HG03196 (cell line): ENCODE results near the gene DNAJB2.
"Not testable (repeated sequence)": the region's sequence is repeated elsewhere in the genome, so short reads cannot be mapped to it uniquely, and the experiment has no call there.

ENCODE experiments used
- ATAC-seq: cut with Tn5 transposase; IDR thresholded peaks from one replicate; pipeline ENCODE4 v1.9.1; 2021; ENCODE audit not compliant: unreplicated experiment

Gene DNAJB2

DNA sequence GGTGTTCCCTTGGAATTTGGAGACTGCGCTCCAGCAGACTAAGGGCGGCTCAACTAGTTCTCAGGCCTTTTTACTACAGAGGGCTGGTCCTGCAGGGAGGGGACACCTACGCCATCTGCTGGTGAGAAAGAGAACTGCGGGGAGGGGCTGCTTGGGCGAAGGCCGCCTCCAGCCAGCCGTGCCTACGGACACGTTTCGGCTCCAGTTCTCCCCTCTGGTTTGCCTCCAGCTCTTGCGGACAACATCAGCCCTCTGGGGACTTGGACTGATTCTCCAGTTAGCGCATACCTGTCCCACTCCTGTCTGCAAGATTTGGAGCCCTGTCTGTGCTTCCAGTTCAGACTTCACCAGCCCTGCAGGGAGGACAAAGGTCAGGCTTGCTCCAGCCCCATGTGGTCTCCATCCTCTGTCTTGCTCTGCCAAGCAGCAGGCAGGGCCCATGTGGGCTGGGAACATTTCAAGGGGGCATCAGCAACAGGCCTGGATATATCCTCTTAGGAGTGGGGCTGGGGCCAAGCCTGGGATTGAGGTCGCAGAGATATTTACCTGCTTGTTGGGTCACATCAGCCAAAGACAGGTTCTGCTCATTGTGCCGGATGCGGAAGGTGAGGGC, 19.7 kb downstream of the DNAJB2 start:
- peak; percentile 41 for ATAC-seq

DNA sequence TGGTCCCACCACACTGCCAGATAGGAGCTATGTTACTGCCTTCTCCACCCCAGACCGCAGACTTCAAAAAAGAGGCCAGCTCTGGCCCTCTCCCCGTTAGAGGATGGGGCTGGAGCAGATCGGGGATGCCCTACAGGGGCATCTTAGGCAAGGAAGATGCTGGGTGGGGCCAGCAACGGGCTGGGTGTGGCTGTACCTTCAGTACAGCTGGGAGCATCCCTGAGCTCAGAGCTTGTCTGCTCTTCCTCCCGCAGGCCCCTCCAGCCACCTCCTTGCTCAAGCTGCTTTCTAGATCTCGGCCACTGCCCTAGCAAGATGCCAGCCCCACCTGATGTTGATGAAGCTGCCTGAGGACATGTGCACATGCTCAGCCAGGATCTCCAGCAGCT, 20.2 kb downstream of the DNAJB2 start:
- no peak for ATAC-seq

DNA sequence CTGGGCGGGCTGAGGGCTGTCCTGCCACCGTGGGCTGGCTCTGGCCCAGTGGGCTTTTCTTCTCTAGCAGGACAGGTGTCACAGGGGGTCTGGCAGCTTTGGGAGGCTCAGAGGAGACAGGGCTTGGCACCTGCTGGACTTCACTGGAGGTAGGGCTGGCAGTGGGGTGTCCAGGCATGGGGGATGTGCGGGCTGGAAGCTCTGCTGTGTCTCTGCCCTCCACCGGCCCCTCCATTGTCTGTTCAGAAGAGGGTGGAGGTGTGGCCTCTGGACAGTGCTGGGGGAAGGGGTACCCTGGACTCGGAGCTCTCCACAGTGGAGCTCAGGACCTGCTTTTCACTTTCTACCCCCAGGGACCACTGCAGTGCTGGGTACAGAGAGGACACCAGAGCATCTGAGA, 20.9 kb downstream of the DNAJB2 start:
- ATAC-seq = no peak

DNA sequence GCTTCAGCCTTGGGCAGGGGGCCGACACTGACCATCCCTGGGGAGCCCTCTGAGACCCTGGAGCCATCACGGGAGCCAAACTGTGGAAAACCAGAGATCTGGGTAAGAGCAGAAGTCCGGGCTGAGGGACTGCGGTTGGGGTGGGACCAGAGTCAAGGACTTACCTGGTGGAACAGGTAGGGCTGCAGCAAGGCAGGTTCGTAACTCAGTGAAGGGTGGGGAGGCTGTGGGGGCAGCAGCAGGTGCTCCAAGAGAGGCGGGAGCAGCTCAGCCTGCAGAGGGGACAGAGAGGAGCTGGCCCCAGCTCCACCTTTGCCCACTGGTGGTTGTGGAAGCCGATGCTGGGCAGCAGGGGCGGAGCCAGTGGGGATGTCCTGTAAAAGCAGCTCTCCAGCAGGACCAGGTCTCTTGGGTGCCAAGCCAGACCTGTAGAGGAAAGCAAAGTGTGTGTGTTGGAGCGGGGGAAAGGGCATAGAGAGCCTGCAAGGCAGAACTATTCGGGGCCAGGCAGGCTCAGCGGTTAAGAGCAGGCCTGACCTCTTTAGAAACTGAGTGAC, 23.3 kb downstream of the DNAJB2 start:
- ATAC-seq = no peak

DNA sequence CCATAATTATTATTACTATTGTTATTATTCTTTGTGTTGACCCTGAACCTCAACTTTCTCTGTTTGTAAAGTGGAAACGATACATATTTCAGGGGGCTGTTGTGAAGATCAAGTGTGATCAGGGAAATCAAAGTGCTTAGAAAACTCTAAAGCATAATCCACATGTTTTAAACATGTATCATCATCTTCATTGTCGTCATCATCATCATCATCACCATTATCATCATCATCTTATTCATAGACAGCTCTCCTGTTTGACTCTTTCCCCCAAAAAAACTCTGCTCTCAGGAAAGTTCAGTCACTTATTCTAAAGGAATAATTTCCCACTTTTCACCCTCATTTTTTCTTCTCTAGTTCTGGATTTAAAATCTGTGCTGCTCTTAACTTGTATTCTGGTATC, 25.1 kb downstream of the DNAJB2 start:
- no peak for ATAC-seq

DNA sequence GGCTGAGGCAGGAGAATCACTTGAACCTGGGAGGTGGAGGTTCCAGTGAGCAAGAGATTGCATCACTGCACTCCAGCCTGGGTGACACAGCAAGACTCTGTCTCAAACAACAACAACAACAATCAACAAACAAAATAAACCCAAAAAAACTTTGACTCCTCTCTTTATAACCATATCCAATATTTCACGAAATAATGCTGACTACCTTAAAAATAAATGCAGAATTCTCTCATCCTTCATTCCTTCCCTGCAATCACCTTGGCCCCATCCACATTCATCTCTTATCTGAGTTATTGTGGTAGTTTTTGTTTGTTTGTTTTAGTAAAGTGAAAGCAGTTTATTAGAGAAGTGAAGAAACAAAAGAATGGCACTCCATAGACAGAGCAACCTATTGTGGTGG, 26.9 kb downstream of the DNAJB2 start:
- ATAC-seq = no peak

DNA sequence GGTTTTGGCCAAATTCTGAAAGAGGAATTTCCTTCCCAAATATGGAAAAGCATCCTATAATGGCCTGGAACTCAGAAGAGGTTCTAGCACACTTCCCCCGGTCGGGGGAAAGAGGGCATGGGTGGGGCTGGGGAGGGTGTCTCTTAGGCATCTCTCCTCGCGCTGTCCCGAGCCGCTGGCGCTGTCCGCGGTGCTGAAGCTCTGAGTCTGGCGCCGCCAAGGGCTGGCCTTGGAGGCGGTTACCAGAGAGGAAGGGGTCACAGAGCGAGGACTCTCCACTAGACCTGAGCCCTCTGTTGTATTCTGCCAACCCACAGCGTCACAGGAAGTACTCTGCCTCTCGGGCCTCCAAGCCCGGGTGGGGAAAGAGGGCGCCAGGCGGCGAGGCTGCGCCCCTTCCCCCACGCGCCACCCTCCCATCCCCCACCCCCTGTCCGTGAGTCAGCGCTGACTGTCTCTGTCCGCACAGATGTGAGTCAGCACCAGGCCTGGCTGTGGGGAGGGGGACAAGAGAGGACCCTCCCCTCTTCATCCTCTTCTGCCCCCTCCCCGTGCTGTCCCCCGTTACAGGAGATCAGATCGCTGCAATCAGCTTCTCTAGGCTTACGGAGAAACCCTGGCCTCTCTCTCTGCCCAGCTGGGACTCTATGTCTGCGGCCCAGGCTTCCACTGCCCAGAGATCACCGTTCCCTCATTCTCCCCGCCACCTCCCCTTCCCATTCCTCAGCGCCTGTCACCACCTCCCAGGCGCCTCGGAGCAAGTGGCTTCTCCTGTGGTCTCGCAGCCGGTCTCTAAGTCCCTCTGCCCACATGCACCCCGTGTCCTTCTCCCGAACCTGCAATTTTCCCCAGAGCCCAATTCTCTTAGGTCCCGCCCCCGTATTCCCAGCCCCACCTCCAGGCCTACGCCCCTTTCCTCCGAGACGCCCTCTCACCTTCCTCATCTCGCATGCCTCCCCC, 29.3 kb downstream of the DNAJB2 start:
- no peak for ATAC-seq

DNA sequence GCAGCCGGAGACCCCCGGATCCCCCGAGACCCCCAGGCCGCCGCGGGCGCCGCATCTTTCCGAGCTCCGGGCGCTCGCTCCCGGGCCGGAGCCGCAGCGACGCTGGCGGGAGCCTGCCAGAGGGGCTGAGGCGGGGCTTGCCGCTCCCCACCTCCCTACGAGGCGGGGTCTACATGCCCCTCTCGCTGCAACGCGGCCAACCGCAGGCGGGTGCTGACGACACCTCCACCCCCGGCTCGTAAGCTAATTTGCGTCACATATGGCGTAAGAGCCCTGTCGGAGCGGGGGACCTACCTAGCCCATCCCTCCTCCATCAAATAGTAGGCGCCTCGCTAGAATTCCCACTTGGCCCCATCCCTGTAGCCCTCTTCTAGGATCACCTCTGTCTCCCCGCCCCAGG, 30.1 kb downstream of the DNAJB2 start, which contains the start of gene PTPRN:
Gene PTPRN, minus strand, starts transcription at position 124 of the 400 bp plus-strand sequence. Its CDS starts 69 bp downstream, at position 55.
- no peak for ATAC-seq

DNA sequence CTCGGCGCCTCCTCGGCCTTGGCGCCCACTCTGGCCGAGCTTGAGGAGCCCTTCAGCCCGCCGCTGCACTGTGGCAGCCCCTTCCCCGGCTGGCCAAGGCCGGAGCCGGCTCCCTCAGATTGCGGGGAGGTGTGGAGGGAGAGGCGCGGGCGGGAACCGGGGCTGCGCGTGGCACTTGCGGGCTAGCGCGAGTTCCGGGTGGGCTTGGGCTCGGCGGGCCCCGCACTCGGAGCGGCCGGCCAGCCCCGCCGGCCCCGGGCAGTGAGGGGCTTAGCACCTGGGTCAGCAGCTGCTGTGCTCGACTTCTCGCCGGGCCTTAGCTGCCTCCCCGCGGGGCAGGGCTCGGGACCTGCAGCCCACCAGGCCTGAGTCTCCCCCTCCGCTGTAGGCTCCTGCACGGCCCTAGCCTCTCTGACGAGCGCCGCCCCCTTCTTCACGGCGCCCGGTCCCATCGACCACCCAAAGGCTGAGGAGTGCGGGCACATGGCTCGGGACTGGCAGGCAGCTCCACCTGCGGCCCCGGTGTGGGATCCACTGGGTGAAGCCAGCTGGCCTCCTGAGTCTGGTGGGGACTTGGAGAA, 33.6 kb downstream of the DNAJB2 start:
- not testable (repeated sequence) for ATAC-seq

DNA sequence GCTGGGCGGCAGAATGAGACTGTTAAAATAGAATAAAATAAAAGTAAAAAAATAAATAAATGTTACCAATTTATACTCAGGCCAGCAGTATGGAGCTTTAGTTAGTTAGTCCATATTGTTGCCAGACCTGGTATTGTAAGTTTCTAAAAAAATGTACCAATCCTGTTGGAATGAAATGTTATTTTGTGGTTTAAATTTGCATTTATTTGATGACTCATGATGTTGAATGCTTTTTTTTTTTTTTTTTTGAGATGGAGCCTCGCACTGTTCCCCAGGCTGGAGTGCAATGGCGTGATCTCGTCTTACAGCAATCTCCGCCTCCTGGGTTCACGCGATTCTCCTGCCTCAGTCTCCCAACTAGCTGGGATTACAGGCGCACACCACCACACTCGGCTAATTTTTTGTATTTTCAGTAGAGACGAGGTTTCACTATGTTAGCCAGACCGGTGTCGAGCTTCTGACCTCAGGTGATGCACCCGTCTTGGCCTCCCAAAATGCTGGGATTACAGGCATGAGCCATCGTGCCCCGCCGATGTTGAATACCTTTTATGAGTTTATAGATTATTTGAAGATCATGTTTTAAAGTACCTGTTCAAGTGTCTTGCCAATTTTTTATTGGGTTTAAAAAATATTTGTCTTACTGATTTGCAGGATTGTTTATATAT, 35.8 kb downstream of the DNAJB2 start:
- no peak for ATAC-seq

DNA sequence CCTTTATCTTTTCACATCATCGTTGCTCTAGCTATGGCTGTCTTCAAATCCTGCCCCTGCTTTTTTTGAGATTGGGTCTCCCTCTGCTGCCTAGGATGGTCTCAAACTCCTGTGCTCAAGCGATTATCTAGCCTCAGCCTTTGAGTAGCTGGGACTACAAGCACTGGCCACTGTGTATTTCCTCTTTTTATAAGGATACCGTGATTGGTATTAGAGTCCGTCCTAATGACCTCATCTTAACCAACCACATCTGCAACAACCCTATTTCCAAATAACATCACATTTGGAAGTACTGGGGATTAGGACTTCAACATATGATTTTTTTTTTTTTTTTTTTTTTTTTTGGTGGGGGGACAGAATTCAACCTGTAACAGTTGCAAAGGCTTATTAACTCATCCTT, 44.3 kb downstream of the DNAJB2 start:
- no peak for ATAC-seq

DNA sequence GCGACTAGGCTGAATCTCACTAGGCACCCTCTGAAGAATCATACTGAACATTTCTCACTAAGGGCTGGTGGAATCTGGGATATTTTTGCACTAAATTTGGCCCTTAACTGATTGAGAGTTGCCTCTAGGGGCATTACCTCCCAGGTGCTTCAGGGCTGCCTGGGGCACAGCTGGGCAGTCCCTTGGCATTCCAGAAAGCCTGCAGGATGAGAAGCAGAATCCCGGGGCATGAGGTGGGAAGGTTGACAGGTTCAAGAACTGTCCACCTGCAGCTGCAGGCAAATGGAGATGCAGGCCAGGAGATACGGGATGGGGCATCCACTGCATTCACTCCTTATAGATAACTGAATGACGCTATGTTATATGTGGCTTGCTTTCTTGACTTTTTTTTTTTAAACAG, 46.0 kb downstream of the DNAJB2 start:
- no peak for ATAC-seq

DNA sequence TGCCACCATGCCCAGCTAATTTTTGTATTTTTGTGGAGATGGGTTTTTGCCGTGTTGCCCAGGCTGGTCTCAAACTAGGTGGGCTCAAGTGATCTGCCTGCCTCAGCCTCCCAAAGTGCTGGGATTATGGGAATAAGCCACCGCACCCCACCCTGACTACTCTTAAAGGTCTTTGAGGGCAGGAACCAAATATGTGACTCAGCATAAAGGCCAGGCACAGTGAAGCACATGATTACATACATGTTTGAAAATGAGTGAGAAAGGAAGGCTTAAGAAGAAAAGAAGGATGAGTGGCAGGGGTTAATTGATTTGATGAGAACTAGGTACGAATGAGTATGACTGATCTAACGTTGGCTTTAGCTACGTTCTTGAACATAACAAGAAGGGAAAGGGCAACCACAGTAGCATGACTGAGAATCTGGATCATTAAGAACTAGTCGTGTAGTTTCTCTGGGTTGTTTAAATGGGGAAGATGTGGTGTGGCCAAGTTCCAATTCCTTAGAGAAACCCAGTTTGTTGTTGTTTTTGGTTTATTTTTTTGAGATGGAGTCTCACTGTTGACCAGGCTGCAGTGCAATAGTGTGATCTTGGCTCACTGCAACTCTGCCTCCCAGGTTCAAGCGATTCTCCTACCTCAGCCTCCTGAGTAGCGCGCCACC, 46.6 kb downstream of the DNAJB2 start:
- no peak for ATAC-seq

DNA sequence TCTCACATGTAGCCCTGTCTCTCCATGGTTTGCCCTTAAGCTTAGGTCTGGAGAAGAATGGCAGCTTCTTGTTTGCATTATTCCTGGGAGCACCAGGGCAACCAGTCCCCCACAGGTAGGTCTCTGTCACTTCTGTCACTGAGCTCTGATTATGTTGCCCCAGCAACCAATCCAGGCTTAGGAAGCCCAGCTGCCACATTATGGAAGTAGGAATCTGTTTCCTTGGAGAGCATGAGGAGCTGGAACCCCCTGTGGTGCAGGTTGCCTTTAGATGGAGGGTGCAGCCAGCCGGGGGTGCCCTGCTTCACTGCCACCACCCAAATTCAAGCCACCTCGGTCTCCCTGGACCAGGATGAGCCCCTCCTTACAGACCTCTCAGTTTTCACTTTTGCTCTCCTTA, 48.6 kb downstream of the DNAJB2 start:
- no peak for ATAC-seq

DNA sequence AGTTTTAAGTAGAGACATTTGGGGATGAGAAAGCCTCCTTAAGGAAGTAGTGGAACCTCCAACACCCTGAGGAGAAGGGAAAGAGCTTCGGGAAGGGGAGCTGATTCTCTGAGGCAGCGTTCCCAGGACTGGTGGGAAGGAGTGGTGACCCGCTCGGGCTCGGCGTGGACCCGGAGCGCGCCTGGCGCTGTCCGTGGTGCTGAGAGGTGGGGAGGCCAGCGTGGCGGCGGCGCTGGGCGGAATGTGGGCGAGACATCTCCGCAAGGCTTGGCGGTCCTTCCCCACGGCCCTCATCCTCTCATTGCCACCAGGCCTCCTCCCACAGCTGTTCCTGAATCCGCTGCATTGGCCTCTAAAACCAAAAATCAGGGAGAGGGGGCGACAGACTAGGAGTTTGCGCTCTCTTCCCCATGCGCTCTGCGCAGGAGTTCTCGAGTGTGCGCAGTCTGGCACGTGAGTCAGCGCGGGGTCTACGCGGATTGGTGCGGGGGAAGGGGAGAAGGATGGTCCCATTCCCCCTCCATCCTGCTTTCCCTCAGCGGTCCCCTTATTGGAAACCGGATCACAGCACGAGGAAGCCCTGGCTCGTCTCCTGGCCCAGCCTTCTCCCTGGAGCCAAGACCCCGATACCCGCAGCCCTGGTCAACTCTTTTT, 52.5 kb downstream of the DNAJB2 start:
- no peak for ATAC-seq

DNA sequence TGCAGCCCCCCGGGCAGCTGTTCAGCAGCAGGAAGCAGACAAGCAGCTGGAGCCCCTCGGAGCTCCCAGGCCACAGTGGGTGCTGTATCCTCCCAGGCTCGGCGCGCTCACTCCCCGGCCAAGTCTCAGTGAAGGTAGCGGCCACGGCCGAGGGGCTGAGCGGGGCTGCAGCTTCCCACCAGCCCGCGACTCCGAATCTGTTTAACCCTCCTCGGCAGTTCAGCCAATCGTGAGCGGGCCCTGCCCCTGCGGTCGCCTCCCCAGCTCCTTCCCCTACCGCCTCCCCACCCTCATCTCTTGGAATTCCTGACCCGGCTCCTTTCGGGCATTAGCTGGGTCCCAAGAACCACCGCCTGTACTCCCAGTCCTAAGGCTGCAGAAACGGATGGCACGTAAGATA, 53.4 kb downstream of the DNAJB2 start, which contains the start of gene RESP18:
Gene RESP18, minus strand, starts transcription at position 203 of the 400 bp plus-strand sequence.
- no peak for ATAC-seq

DNA sequence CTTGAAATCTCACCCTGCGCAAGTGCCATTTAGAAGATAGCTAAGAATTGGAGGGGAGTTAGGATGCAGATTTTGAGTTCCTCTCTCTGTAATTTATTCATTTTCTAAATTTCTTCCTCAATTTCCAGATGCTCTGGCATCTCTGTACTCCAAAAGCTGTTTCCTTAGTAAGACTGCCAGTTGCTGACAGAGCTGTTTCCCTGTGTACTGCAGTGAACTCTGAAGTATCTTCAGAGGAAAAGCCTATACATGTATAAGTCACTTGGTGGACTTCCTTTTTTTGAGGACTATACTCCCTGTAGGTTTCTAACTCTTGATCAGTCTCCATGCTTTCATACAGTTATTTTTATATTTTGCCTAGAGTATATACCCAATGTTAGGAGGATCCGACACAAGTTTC, 54.9 kb downstream of the DNAJB2 start:
- ATAC-seq = no peak

DNA sequence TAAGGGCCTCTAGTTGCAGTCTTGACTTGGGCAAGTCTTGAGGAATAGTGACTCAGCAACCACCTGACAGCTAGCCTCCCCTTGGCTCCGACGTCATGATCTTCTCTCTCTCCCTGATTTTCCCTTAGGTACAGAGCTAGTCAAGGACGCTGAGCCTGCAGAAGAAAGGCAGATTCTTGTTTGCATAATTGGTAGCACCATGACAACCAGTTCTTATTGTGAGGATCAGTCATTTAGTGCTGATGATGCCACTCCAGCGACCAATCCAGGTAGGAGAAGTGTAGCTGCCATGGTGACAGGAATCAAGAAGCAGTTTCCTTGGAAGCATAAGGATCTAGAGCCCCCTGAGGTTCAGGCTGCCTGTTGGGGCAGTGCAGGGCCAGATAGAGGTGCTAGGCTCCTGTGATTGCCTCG, 56.2 kb downstream of the DNAJB2 start:
- ATAC-seq = no peak
